ENCODE results near the gene TEX29.

GRCh38 chr13:111287201-111287600 is 33.2 kb upstream of the TEX29 start:
- no peak for TF ChIP-seq CTCF (IDR thresholded peaks at IDR 0.05)
- TF ChIP-seq GABPB1 (CRISPR knock-in tag; IDR thresholded peaks at IDR 0.05) = no peak
- no peak for TF ChIP-seq ZNF263 (CRISPR knock-in tag; IDR thresholded peaks at IDR 0.05; ENCODE audit: low read depth)
- no peak for TF ChIP-seq ATF3 (CRISPR knock-in tag; conservative IDR thresholded peaks at IDR 0.05)
- no peak for TF ChIP-seq ELF4 (CRISPR knock-in tag; IDR thresholded peaks at IDR 0.05; ENCODE audit: low read depth)
- no peak for TF ChIP-seq USF2 (CRISPR knock-in tag; IDR thresholded peaks at IDR 0.05)
- TF ChIP-seq SMAD3 (CRISPR knock-in tag; IDR thresholded peaks at IDR 0.05; ENCODE audit: borderline replicate concordance) = no peak
- no peak for TF ChIP-seq ZBTB43 (CRISPR knock-in tag; IDR thresholded peaks at IDR 0.05)
- no peak for TF ChIP-seq USF1 (CRISPR knock-in tag; IDR thresholded peaks at IDR 0.05)
- TF ChIP-seq ATF1 (CRISPR knock-in tag; IDR thresholded peaks at IDR 0.05) = no peak
